PC-3 (cell line): ENCODE data around the gene NT5DC3. TPM values are rescaled to one million over a fixed set of nuclear protein-coding genes. Genes with fewer than 3 reads are reported as not detected.

ENCODE experiments used
- ATAC-seq: fragments of 200-7000 bp; cut with Tn5 transposase; 2 replicates; pipeline ENCODE4 v1.9.1; 2020; ENCODE audit warnings: mild to moderate bottlenecking, moderate library complexity
- BruUV-seq: library from RNA; stranded (reverse); fragments of 400-500 nt; replicated peaks from 2 replicates; lab custom pipeline; 2021; lab: Mats Ljungman, UMichigan
- CTCF ChIA-PET: fragments of 300-600 bp; sonication (Branson Sonifier 250); formaldehyde crosslinking; loops from one replicate; lab custom pipeline; 2022; ENCODE audit warnings: antibody characterized with exemption; lab: Charles Lee
- POLR2A ChIA-PET: fragments of 300-600 bp; sonication (Branson Sonifier 250); formaldehyde crosslinking; loops from one replicate; lab custom pipeline; 2022; ENCODE audit warnings: antibody characterized with exemption; ENCODE audit not compliant: unreplicated experiment; lab: Charles Lee
- DNase-seq: peaks from one replicate; pipeline ENCODE4 v3.0.0-alpha.2; 2015
- H2AFZ ChIP-seq: fragments of 300-600 bp; sonication (generic); 2 replicates; pipeline ENCODE4 v1.6.0; 2016; ENCODE audit warnings: antibody characterized with exemption, low read length
- H3F3A ChIP-seq: fragments of 300-600 bp; sonication (generic); one replicate; pipeline ENCODE4 v1.6.0; 2017; ENCODE audit warnings: antibody characterized with exemption, low read length, control low read depth, mild to moderate bottlenecking; ENCODE audit not compliant: unreplicated experiment
- H3K27ac ChIP-seq: fragments of 300-600 bp; sonication (generic); 2 replicates; pipeline ENCODE4 v1.5.1; 2016; ENCODE audit warnings: mild to moderate bottlenecking, low read length
- H3K27me3 ChIP-seq: fragments of 300-600 bp; sonication (generic); 2 replicates; pipeline ENCODE4 v1.6.1; 2016; ENCODE audit warnings: low read length, mixed read lengths
- H3K36me3 ChIP-seq: fragments of 300-600 bp; sonication (generic); 2 replicates; pipeline ENCODE4 v1.6.1; 2016; ENCODE audit warnings: low read depth, mixed run types, low read length, mixed read lengths
- H3K4me1 ChIP-seq: fragments of 300-600 bp; sonication (generic); 2 replicates; pipeline ENCODE4 v1.5.1; 2016; ENCODE audit warnings: low read length; ENCODE audit not compliant: insufficient read depth
- H3K4me2 ChIP-seq: fragments of 300-600 bp; sonication (generic); 2 replicates; pipeline ENCODE4 v1.6.0; 2016; ENCODE audit warnings: low read length
- H3K4me3 ChIP-seq: fragments of 300-600 bp; sonication (generic); 2 replicates; pipeline ENCODE4 v1.5.1; 2016; ENCODE audit warnings: mild to moderate bottlenecking, low read length, mixed read lengths
- H3K79me2 ChIP-seq: fragments of 300-600 bp; sonication (generic); 2 replicates; pipeline ENCODE4 v1.6.1; 2017; ENCODE audit warnings: low read length, mixed read lengths
- H3K9ac ChIP-seq: fragments of 300-600 bp; sonication (generic); 2 replicates; pipeline ENCODE4 v1.6.0; 2016; ENCODE audit warnings: mild to moderate bottlenecking, low read length
- H3K9me2 ChIP-seq: fragments of 300-600 bp; sonication (generic); replicated peaks from 2 replicates; pipeline ENCODE4 v1.6.1; 2016; ENCODE audit warnings: mixed run types, low read length, mixed read lengths
- H3K9me3 ChIP-seq: fragments of 300-600 bp; sonication (generic); 2 replicates; pipeline ENCODE4 v1.6.1; 2016; ENCODE audit warnings: low read length, mixed read lengths
- H4K20me1 ChIP-seq: fragments of 300-600 bp; sonication (generic); 2 replicates; pipeline ENCODE4 v1.6.1; 2016; ENCODE audit warnings: low read length, mixed read lengths
- EZH2 ChIP-seq: fragments of 300-600 bp; sonication (generic); IDR thresholded peaks from one replicate; pipeline ENCODE4 v1.6.1; 2017; ENCODE audit warnings: antibody characterized with exemption, mild to moderate bottlenecking, low read length; ENCODE audit not compliant: unreplicated experiment
- EZH2phosphoT487 ChIP-seq: fragments of 300-600 bp; sonication (generic); IDR thresholded peaks from 2 replicates; pipeline ENCODE4 v1.6.1; 2018; ENCODE audit warnings: mild to moderate bottlenecking, antibody characterized with exemption, low read length, borderline replicate concordance
- intact Hi-C: fragments of 100-400 bp; cut with micrococcal nuclease; formaldehyde crosslinking; loops from 2 replicates; pipeline ENCODE4 v1.9.0; 2023
- total RNA-seq: library from RNA; depleted of rRNA; stranded (reverse); fragments of >200 nt; gene quantifications from 2 replicates; pipeline ENCODE4 v1.2.3, GENCODE V29; 2014
- TF ChIP-seq, protein P1 (sequence below): fragments of 300-600 bp; sonication (generic); conservative IDR thresholded peaks from 2 replicates; pipeline ENCODE4 v1.5.1; 2017; ENCODE audit warnings: antibody characterized with exemption, low read depth, mild to moderate bottlenecking, low read length

Gene NT5DC3
- total RNA-seq, 1 experiment from 2014 or later, result 15.7 TPM

DNA sequence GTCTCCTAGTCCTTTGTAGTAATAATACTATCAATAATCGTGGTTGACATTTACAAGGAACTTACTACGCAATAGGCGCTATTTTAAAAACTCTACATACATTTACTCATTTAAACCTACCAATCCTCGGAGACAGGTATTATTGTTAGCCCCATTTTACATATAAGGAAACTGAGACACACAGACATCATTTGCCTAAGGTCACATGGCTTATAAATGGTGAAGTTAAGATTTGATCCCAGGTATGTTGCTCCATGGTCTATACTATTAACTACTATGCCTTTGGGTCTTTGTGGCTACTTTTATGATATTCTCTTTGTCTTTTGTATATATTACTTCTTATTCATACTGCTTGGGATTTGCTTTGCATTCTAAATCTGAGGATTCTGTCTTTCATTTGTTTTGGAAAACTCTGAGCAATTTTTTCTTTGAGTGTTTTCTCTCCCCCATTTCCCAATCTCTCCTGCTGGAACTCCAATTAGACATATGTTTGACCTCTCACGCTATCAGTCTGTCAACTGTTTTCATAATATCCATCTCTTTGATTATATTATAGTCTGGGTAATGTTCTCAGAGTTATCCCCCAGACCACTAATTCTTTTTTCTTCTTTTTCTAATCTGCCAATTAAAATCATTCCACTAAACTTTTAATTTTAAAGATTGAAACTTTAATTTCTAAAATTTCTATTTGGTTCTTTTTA, 10.9 kb downstream of the NT5DC3 start:
- intact Hi-C loops, result no loop called here
- TF ChIP-seq, protein P1, sequence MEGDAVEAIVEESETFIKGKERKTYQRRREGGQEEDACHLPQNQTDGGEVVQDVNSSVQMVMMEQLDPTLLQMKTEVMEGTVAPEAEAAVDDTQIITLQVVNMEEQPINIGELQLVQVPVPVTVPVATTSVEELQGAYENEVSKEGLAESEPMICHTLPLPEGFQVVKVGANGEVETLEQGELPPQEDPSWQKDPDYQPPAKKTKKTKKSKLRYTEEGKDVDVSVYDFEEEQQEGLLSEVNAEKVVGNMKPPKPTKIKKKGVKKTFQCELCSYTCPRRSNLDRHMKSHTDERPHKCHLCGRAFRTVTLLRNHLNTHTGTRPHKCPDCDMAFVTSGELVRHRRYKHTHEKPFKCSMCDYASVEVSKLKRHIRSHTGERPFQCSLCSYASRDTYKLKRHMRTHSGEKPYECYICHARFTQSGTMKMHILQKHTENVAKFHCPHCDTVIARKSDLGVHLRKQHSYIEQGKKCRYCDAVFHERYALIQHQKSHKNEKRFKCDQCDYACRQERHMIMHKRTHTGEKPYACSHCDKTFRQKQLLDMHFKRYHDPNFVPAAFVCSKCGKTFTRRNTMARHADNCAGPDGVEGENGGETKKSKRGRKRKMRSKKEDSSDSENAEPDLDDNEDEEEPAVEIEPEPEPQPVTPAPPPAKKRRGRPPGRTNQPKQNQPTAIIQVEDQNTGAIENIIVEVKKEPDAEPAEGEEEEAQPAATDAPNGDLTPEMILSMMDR, result no peak
- TF ChIP-seq EZH2phosphoT487 (no peak), EZH2 (no peak)
- POLR2A ChIA-PET, result no interaction called here
- Histone ChIP-seq H4K20me1 (peaks cover 24% of the 10 kb centered on the region; the same call in 1 of the 2 replicates), H3F3A (no peaks in the 10 kb centered on the region), H3K4me1 (peaks cover 17% of the 10 kb centered on the region), H3K9ac (no peak overlapping the region), H3K79me2 (peaks cover 99% of the 10 kb centered on the region), H3K4me2 (no peak overlapping the region), H2AFZ (no peak overlapping the region), H3K27me3 (no peaks in the 10 kb centered on the region), H3K36me3 (no peaks in the 10 kb centered on the region; the same call in 1 of the 2 replicates), H3K4me3 (no peak overlapping the region), H3K27ac (no peak overlapping the region), H3K9me2 (no peaks in the 10 kb centered on the region), H3K9me3 (no peaks in the 10 kb centered on the region)
- ATAC-seq (no peak), DNase-seq (no peak)
- CTCF ChIA-PET, result no interaction called here
- no TSS peak for BruUV-seq

DNA sequence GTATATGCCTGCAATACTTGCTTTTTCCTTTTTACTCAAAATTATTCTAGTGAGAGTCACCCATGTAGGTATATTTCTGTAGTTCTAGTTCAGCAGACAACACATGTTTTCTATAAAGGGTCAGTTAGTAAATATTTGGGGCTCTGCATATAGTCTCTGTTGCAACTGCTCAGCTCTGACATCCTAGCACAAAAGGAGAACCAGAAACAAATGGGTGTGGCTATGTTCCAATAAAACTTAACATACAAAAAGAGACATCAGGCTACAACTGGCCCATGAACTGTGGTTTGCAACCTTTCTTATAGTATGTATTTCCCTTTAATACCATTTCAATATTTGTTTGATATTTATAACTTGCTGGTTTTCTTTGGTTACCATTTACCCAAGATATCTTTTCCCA, 11.9 kb downstream of the NT5DC3 start:
- no peak overlapping the region for H2AFZ ChIP-seq
- BruUV-seq, result no TSS peak
- TF ChIP-seq, protein P1, result no peak
- H3K4me2 ChIP-seq, result no peak overlapping the region
- CTCF ChIA-PET, result no interaction called here
- no peak overlapping the region for H3K27ac ChIP-seq
- peaks cover 20% of the 10 kb centered on the region; the same call in 1 of the 2 replicates for H4K20me1 ChIP-seq
- POLR2A ChIA-PET, result no interaction called here
- no peaks in the 10 kb centered on the region for H3F3A ChIP-seq
- H3K4me3 ChIP-seq, result no peak overlapping the region
- intact Hi-C loops, result loop anchor here (5.0 kb wide), 1 partner anchor 38 kb away; no protein-coding TSS in a partner anchor
- peaks cover 23% of the 10 kb centered on the region for H3K4me1 ChIP-seq
- no peak overlapping the region for H3K9ac ChIP-seq
- H3K79me2 ChIP-seq, result peaks cover 99% of the 10 kb centered on the region
- no peak for DNase-seq
- H3K27me3 ChIP-seq, result no peaks in the 10 kb centered on the region
- no peaks in the 10 kb centered on the region for H3K9me2 ChIP-seq
- H3K36me3 ChIP-seq, result no peaks in the 10 kb centered on the region; the same call in 1 of the 2 replicates
- no peaks in the 10 kb centered on the region for H3K9me3 ChIP-seq
- ATAC-seq, result peak; percentile 23; the same call in 1 of the 2 replicates

DNA sequence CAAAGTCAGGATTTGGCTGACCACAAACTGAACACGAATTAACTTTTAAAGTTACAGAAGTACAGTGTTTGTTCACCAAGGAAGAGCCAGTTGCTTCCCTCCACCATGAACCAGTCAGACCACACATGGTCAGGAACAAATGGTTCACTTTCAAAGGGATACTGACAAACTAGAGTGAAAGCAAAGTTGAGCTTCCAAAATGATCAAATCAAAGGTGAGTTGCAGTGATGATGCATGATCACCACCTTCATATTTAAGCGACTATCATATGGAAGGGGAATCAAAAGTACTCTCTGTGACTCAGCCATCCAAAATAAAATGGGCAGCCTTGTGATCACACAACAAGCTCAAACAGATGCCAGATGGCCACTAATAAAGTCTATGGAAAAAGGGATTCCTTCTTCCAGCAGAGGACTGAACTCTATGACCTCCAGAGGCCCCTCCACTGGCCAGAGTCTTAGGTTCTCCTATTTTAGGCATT, 13.1 kb downstream of the NT5DC3 start:
- no peaks in the 10 kb centered on the region for H3K9me3 ChIP-seq
- H4K20me1 ChIP-seq, result 0 out of 2 replicates have a peak, but pooled peaks cover 14% of the 10 kb centered on the region
- DNase-seq (no peak), ATAC-seq (no peak)
- no peak overlapping the region for H3K9ac ChIP-seq
- no peaks in the 10 kb centered on the region; the same call in 1 of the 2 replicates for H3K36me3 ChIP-seq
- H3K27me3 ChIP-seq, result no peaks in the 10 kb centered on the region
- intact Hi-C loops, result loop anchor here (5.0 kb wide), 1 partner anchor 39 kb away; no protein-coding TSS in a partner anchor
- no TSS peak for BruUV-seq
- H3K4me1 ChIP-seq, result peaks cover 26% of the 10 kb centered on the region
- no peaks in the 10 kb centered on the region for H3F3A ChIP-seq
- no peak for TF ChIP-seq EZH2
- TF ChIP-seq EZH2phosphoT487, result no peak
- TF ChIP-seq, protein P1, result no peak
- POLR2A ChIA-PET, result no interaction called here
- no peak overlapping the region for H3K27ac ChIP-seq
- H2AFZ ChIP-seq, result no peak overlapping the region
- H3K79me2 ChIP-seq, result peaks cover 99% of the 10 kb centered on the region
- CTCF ChIA-PET, result no interaction called here
- H3K9me2 ChIP-seq, result no peaks in the 10 kb centered on the region
- H3K4me3 ChIP-seq, result no peak overlapping the region
- H3K4me2 ChIP-seq, result no peak overlapping the region
